ENCODE results near the gene DHX35.

GRCh38 chr20:38962928-38963401 lies 821 bp downstream of the DHX35 start:
- TF ChIP-seq CTCF (IDR thresholded peaks at IDR 0.05; ENCODE audit: poor library complexity, severe bottlenecking), result no peak
- no peak for TF ChIP-seq EZH2 (IDR thresholded peaks at IDR 0.05; ENCODE audit: borderline replicate concordance, insufficient read depth, low read length, poor library complexity, severe bottlenecking)
- TF ChIP-seq SMC3 (conservative IDR thresholded peaks at IDR 0.05; ENCODE audit: poor library complexity), result no peak
- TF ChIP-seq MXI1 (conservative IDR thresholded peaks at IDR 0.05; ENCODE audit: poor library complexity, severe bottlenecking), result no peak

Measured in neural cell (in vitro differentiated cells).